ENCODE measurements around the gene SENP6. TPM values are rescaled to one million over a fixed set of nuclear protein-coding genes. Genes with fewer than 3 reads are reported as not detected.

The SENP6 gene
- polyA plus RNA-seq, 1 of the 3 experiments (the other 2 are of a cell fraction), result 16.2 TPM

DNA sequence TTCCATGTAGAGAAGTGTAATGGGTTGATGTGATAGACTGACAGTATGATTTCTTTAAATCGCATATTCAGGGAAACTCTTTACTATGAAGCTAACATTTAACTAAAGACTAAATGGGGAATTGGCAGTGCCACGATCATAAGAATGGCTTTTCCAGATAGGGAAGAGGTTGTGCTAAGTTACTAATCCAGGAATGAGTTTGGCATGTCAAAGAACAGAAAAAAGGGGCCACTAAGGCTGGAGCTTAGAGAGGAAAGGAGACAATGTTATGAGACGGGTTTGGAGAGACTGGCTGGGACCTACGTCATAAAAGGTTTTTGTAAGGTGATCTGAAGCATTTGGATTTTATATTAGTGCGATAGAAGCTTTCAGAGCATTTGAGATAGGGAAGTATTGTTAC is 40.6 kb downstream of the SENP6 start:
- Histone ChIP-seq H3K9ac (no peak overlapping the region), H3K9me3 (no peaks in the 10 kb centered on the region), H3K79me2 (ENCODE audit: insufficient read depth) (peaks cover 37% of the 10 kb centered on the region), H3K9me2 (no peaks in the 10 kb centered on the region), H3K27ac (ENCODE audit: low read depth in 2 of 2, low read length in 1 of 2) (no peak overlapping the region), H3K36me3 (replicated peaks in 1 of 2; ENCODE audit: control insufficient read depth in 1 of 2, insufficient read depth in 2 of 2, low read length in 1 of 2) (peaks cover 38 to 56% of the 10 kb centered on the region in 2 experiments), H2AFZ (ENCODE audit: low read depth) (no peak overlapping the region), H3K4me3 (ENCODE audit: low read depth in 2 of 2, low read length in 1 of 2) (no peak overlapping the region), H4K20me1 (ENCODE audit: insufficient read depth) (no peaks in the 10 kb centered on the region), H3K4me2 (no peak overlapping the region), H3K27me3 (ENCODE audit: insufficient read depth) (no peaks in the 10 kb centered on the region), H3F3A (replicated peaks; ENCODE audit: insufficient read depth) (peaks cover 4% of the 10 kb centered on the region), H3K4me1 (ENCODE audit: control insufficient read depth in 1 of 2, insufficient read depth in 2 of 2, low read depth in 1 of 2, low read length in 1 of 2) (no peaks in the 10 kb centered on the region; a peak in 1 of 4 replicates)
- 98% methylated on average over 5 of the region's 5 CpGs for WGBS (ENCODE audit: low lambda C conversion rate)
- POLR2A ChIA-PET, result no interaction called here
- CTCF ChIA-PET, result interaction anchor here (1.2 kb wide), 1 partner anchor 22 kb away, joined by 3 read pairs; no protein-coding TSS in a partner anchor
- no peak for TF ChIP-seq GABPA (IDR thresholded peaks at IDR 0.05; ENCODE audit: low read depth)
- TF ChIP-seq, protein P1, sequence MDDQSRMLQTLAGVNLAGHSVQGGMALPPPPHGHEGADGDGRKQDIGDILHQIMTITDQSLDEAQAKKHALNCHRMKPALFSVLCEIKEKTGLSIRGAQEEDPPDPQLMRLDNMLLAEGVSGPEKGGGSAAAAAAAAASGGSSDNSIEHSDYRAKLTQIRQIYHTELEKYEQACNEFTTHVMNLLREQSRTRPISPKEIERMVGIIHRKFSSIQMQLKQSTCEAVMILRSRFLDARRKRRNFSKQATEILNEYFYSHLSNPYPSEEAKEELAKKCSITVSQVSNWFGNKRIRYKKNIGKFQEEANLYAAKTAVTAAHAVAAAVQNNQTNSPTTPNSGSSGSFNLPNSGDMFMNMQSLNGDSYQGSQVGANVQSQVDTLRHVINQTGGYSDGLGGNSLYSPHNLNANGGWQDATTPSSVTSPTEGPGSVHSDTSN (IDR thresholded peaks at IDR 0.05), result no peak
- TF ChIP-seq, protein P2, sequence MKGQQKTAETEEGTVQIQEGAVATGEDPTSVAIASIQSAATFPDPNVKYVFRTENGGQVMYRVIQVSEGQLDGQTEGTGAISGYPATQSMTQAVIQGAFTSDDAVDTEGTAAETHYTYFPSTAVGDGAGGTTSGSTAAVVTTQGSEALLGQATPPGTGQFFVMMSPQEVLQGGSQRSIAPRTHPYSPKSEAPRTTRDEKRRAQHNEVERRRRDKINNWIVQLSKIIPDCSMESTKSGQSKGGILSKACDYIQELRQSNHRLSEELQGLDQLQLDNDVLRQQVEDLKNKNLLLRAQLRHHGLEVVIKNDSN (IDR thresholded peaks at IDR 0.05; ENCODE audit: borderline replicate concordance, low read depth), result no peak
- no peak for TF ChIP-seq EP300 (IDR thresholded peaks at IDR 0.05; ENCODE audit: borderline replicate concordance in 1 of 2, low read depth in 1 of 2, low read length in 1 of 2)
- no peak for TF ChIP-seq MXI1 (IDR thresholded peaks at IDR 0.05; ENCODE audit: low read depth, low read length)
- TF ChIP-seq SIN3A (IDR thresholded peaks at IDR 0.05; ENCODE audit: borderline replicate concordance, low read depth, low read length), result no peak
- no peak for TF ChIP-seq NFIC (IDR thresholded peaks at IDR 0.05; ENCODE audit: borderline replicate concordance)
- DNase-seq, result no peak

DNA sequence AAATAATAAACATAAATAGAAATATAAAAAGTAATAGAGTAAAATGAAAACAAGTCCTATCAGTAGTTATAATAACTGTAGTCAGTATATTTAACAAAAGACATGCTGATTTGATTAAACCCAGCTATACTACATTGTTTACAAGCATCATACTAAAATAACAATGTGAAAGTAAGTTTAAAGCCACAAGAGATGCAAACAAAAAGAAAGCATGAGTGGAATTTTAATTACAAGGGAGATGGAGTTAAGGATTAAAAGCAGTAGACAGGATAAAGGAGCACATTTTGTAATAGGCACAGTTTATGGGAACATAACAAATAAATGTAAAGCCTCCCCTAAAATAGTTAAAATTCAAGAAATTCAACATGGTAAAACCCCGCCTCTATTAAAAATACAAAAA is 41.5 kb downstream of the SENP6 start:
- Histone ChIP-seq H2AFZ (ENCODE audit: low read depth) (no peak overlapping the region), H3K36me3 (replicated peaks in 1 of 2; ENCODE audit: control insufficient read depth in 1 of 2, insufficient read depth in 2 of 2, low read length in 1 of 2) (peaks cover 35 to 62% of the 10 kb centered on the region in 2 experiments), H3F3A (replicated peaks; ENCODE audit: insufficient read depth) (peaks cover 9% of the 10 kb centered on the region), H3K27me3 (ENCODE audit: insufficient read depth) (no peaks in the 10 kb centered on the region), H3K4me1 (ENCODE audit: control insufficient read depth in 1 of 2, insufficient read depth in 2 of 2, low read depth in 1 of 2, low read length in 1 of 2) (no peaks in the 10 kb centered on the region; a peak in 1 of 4 replicates), H4K20me1 (ENCODE audit: insufficient read depth) (no peaks in the 10 kb centered on the region), H3K4me2 (no peak overlapping the region), H3K9me2 (no peaks in the 10 kb centered on the region), H3K4me3 (ENCODE audit: low read depth in 2 of 2, low read length in 1 of 2) (no peak overlapping the region), H3K9me3 (no peaks in the 10 kb centered on the region), H3K79me2 (ENCODE audit: insufficient read depth) (peaks cover 31% of the 10 kb centered on the region), H3K9ac (no peak overlapping the region), H3K27ac (ENCODE audit: low read depth in 2 of 2, low read length in 1 of 2) (no peak overlapping the region)
- ChIA-PET POLR2A (no interaction called here), CTCF (interaction anchor here (0.8 kb wide), 1 partner anchor 50 kb away, joined by 3 read pairs; no protein-coding TSS in a partner anchor)
- TF ChIP-seq TEAD4 (IDR thresholded peaks at IDR 0.05; ENCODE audit: borderline replicate concordance, insufficient read depth) (no peak), EZH2phosphoT487 (IDR thresholded peaks at IDR 0.05; ENCODE audit: borderline replicate concordance, low read depth) (no peak), TCF12 (IDR thresholded peaks at IDR 0.05) (no peak), NFIC (IDR thresholded peaks at IDR 0.05; ENCODE audit: borderline replicate concordance) (no peak), EP300 (IDR thresholded peaks at IDR 0.05; ENCODE audit: borderline replicate concordance in 1 of 2, low read depth in 1 of 2, low read length in 1 of 2) (no peak), RXRA (IDR thresholded peaks at IDR 0.05; ENCODE audit: borderline replicate concordance, low read depth) (no peak), YY1 (IDR thresholded peaks at IDR 0.05; ENCODE audit: low read depth) (no peak), MXI1 (IDR thresholded peaks at IDR 0.05; ENCODE audit: low read depth, low read length) (no peak), JUND (IDR thresholded peaks at IDR 0.05) (no peak)
- TF ChIP-seq, protein P3, sequence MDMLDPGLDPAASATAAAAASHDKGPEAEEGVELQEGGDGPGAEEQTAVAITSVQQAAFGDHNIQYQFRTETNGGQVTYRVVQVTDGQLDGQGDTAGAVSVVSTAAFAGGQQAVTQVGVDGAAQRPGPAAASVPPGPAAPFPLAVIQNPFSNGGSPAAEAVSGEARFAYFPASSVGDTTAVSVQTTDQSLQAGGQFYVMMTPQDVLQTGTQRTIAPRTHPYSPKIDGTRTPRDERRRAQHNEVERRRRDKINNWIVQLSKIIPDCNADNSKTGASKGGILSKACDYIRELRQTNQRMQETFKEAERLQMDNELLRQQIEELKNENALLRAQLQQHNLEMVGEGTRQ (IDR thresholded peaks at IDR 0.05; ENCODE audit: borderline replicate concordance, low read depth, low read length), result no peak
- TF ChIP-seq, protein P1 (IDR thresholded peaks at IDR 0.05), result no peak
- DNase-seq, result no peak
- 91% methylated on average over 1 of the region's 1 CpG for WGBS (ENCODE audit: low lambda C conversion rate)

Measured in SK-N-SH (cell line).